Measurements from ENCODE around the gene ENTPD2.
A peak's percentile ranks its signal among the peaks of the same experiment; 100 is the strongest.

Gene ENTPD2

DNA sequence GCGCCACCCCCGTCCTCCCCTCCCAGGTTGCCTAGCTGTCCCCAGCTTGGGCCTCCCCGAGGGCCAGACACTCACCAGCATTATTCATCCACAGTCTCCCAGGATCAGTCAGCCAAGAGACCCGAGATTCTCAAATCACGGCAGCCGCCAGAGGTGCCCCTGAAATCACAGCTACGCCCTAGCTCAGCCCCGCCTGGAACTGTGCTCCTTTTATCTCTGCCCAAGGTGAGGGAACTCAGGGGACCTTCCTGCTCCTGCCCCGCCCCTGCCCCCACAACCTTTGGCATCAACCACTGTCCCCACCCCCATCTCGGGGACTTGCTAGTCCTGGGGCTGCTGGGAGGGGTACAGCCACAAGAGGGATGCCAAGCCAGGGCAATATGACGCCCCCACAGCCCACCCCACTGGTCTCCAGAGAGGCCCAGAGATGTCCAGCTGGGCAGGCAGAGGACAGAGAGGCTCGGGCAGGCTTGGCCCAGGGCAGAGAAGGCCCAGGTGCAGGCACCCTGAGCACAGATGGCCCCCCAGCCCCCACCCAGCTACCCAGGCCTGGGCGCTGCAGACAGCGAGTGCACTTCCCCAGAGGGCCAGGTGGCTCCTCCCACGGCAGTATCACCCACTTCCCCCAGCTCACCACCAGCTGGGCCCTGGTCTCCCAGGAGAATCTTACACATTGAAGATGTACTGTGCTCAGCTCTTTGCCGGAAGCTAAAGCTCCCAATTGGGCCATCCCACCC, 21.8 kb downstream of the ENTPD2 start, which contains the start of gene FUT7:
FUT7 (minus strand) TSS at position 185 of the 737 bp plus-strand sequence; CDS start at position 88, 97 bp downstream.
- Histone ChIP-seq H3K4me3 (ENCODE audit: low read length) (no peak within 1 kb of the TSS), H3K36me3 (ENCODE audit: insufficient read depth, low read length) (no peaks in the 10 kb centered on the region), H3K27me3 (ENCODE audit: insufficient read depth, low read length) (peaks cover 17% of the 10 kb centered on the region), H3K27ac (ENCODE audit: low read depth, low read length) (no peak within 1 kb of the TSS), H3K9ac (ENCODE audit: low read depth, low read length) (no peak within 1 kb of the TSS), H3K9me3 (ENCODE audit: insufficient read depth, low read depth, low read length) (no peaks in the 10 kb centered on the region), H3K4me1 (ENCODE audit: insufficient read depth, low read length) (no peaks in the 10 kb centered on the region)
- WGBS = 82% methylated on average over 16 of the region's 16 CpGs

DNA sequence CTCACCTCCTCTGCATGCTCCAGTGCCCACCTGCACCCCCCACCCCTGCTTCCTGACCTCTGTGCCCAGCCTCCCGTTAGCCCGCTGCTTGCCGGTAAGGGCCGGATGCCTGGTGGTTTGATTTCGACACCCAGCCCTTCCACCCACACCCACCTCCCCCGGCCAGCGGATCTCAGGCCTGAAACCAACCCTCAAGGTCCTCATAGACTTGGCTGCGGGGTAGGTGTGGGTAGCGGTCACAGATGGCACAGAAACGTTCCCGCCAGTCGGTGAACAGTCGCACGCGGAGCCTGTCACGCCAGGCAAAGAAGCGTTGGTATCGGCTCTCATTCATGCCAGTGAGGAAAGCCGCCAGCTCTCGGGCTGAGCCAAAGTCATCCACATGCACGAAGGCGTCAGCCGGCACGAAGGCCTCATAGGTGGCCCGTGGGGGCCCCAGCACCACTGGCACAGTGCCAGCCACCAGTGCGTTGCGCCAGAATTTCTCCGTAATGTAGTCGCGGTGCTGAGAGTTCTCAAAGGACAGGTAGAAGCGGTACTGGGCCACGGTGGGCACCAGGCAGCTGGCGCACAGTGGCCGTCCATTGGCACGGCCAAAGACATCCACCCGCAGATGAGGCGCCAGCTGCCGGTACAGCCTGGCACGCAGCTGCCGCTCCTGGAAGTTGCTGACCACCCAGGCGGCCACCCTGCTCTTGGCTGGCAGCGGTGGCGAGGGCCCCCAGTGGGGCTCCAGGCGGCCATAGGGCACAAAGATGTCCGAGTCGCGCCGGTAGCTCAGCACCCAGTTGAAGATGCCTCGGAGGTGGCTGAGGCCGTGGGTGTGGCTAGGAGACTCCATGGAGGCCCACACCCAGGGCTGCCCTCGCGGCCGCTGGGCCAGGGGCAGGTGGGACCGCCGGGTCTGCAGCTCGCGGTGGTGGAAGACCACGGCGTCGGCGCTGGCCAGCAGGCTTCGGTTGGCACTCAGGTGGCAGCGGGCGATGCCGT, 23.0 kb downstream of the ENTPD2 start:
- Histone ChIP-seq H3K9me3 (ENCODE audit: insufficient read depth, low read depth, low read length) (no peaks in the 10 kb centered on the region), H3K4me3 (ENCODE audit: low read length) (no peak overlapping the region), H3K27me3 (ENCODE audit: insufficient read depth, low read length) (peaks cover 22% of the 10 kb centered on the region), H3K9ac (ENCODE audit: low read depth, low read length) (no peak overlapping the region), H3K4me1 (ENCODE audit: insufficient read depth, low read length) (no peaks in the 10 kb centered on the region), H3K36me3 (ENCODE audit: insufficient read depth, low read length) (no peaks in the 10 kb centered on the region), H3K27ac (ENCODE audit: low read depth, low read length) (no peak overlapping the region)
- 94% methylated on average over 65 of the region's 65 CpGs for WGBS

DNA sequence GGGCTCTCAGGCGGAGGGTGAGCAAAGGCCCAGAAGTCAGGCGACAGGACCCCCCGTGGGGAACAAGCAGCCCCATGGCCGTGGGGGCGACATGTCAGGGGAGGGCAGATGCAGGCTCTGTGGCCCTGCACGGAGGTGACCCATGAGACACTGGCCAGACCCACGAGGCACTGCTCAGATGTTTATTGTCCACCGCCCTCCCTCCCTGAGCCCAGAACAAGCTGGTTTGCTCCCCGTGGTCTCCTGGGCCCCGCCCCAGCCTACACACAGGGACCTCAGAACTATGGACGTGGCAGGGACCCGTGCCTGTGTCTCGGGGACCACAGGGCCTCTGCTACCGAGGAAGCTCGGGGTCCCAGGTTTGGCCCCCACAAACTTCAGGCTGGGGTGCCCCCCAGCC, 23.9 kb downstream of the ENTPD2 start:
- Histone ChIP-seq H3K27me3 (ENCODE audit: insufficient read depth, low read length) (peaks cover 22% of the 10 kb centered on the region), H3K36me3 (ENCODE audit: insufficient read depth, low read length) (no peaks in the 10 kb centered on the region), H3K9me3 (ENCODE audit: insufficient read depth, low read depth, low read length) (no peaks in the 10 kb centered on the region), H3K27ac (ENCODE audit: low read depth, low read length) (no peak overlapping the region), H3K4me3 (ENCODE audit: low read length) (no peak overlapping the region), H3K4me1 (ENCODE audit: insufficient read depth, low read length) (no peaks in the 10 kb centered on the region), H3K9ac (ENCODE audit: low read depth, low read length) (no peak overlapping the region)
- WGBS = 89% methylated on average over 15 of the region's 15 CpGs

GRCh38 chr9:137029058-137029936, 24.6 kb downstream of the ENTPD2 start:
- peak overlapping the region; percentile 62; the same call in 1 of the 2 replicates for H3K4me3 ChIP-seq (ENCODE audit: low read length)
- H3K36me3 ChIP-seq (ENCODE audit: insufficient read depth, low read length) = no peaks in the 10 kb centered on the region
- no peak overlapping the region for H3K27ac ChIP-seq (ENCODE audit: low read depth, low read length)
- peaks cover 22% of the 10 kb centered on the region for H3K27me3 ChIP-seq (ENCODE audit: insufficient read depth, low read length)
- no peaks in the 10 kb centered on the region for H3K4me1 ChIP-seq (ENCODE audit: insufficient read depth, low read length)
- H3K9me3 ChIP-seq (ENCODE audit: insufficient read depth, low read depth, low read length) = no peaks in the 10 kb centered on the region
- 50% methylated on average over 19 of the region's 19 CpGs for WGBS
- no peak overlapping the region for H3K9ac ChIP-seq (ENCODE audit: low read depth, low read length)

DNA sequence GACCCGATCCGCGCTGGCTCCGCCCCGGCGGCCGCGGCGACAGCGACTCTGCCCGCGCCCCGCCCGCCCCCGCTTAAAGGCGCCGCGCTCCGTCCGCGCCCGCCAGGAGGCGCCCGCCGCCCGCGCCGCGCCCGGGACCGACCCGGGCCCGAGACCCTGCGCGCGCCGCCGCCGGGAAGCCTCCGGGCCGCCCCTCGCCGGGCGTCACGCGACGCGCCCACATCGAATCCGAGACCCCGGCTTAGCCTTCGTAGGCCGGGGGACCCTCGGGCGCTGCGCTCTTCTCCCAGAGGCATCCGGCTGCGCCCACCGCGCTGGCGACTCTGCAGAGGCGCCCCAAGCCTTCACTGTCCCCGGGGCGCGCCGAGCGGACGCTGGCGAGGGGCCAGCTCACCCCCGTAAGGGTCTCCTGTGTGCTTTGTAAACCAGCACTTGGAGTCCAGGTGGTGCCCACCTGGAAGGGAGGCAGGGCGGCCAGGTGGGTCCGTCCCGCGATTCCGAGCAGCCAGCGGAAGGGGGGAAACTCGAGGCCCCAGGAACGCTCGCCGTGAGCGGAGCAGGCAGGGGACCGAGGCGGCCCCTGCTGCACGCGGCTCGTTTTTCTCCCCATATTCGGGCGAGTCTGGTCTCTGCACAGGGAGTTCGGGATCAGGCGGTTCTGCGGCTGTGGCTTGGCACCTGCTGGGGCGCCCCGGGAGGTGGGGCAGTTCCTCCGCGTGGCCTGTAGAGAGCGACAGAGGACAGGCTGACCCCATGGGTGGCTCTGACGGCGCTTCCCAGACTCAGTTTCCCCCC, 25.4 kb downstream of the ENTPD2 start:
- WGBS = 4% methylated on average over 98 of the region's 98 CpGs
- Histone ChIP-seq H3K9me3 (ENCODE audit: insufficient read depth, low read depth, low read length) (no peaks in the 10 kb centered on the region), H3K9ac (ENCODE audit: low read depth, low read length) (peak overlapping the region; percentile 41; the same call in 1 of the 2 replicates), H3K27me3 (ENCODE audit: insufficient read depth, low read length) (peaks cover 22% of the 10 kb centered on the region), H3K36me3 (ENCODE audit: insufficient read depth, low read length) (no peaks in the 10 kb centered on the region), H3K4me1 (ENCODE audit: insufficient read depth, low read length) (no peaks in the 10 kb centered on the region), H3K4me3 (ENCODE audit: low read length) (peak overlapping the region; percentile 62), H3K27ac (ENCODE audit: low read depth, low read length) (no peak overlapping the region)

DNA sequence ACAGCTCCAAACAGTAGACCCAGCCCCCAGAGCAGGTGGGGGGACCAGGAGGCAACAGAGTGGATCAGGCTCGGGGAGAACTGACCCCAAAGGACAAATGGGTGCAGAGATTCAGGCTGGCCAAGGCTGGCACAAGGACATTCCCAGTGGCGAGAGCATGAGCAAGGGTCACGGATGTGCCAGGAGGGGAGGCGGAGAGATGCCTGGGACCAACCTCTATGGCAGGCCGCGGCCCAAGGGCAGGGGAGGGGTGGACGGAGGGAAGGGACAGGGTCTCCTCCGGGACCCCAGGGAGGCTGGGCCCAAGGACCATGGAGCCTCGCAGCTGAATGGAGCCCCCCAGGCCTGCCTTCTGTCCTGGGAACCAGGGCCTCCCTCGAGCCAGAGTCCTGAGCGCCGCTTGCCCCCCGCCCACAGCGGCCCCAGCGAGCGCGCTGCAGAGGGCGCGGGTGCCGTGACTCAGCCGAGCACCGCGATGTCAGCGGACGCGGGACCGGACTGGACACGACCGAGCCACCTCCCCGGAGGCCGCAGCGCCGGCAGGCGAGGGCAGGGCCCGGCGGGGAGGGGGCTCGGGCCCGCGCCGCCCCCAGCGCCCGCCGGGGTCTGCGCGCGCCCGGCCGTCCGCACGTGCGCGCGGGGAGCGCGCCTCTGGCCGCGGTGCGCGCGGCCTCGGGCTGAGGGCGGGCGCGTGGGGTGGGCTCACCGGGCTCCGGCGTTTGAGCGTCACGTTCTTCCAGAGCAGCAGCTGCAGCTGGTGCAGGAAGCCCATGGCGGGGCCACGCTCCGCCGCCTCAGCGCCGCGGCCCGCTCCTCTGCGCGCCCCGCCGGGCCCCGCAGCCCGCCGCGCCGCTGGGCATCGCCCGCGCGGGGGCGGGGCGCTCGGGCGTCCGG, 26.2 kb downstream of the ENTPD2 start, which contains the start of gene ABCA2:
ABCA2 (minus strand) TSS at position 869 of the 894 bp plus-strand sequence; CDS start at position 772, 97 bp downstream.
- no peaks in the 10 kb centered on the region for H3K9me3 ChIP-seq (ENCODE audit: insufficient read depth, low read depth, low read length)
- peak within 1 kb of the TSS; percentile 62 for H3K4me3 ChIP-seq (ENCODE audit: low read length)
- H3K27ac ChIP-seq (ENCODE audit: low read depth, low read length) = no peak within 1 kb of the TSS
- H3K36me3 ChIP-seq (ENCODE audit: insufficient read depth, low read length) = no peaks in the 10 kb centered on the region
- 5% methylated on average over 95 of the region's 95 CpGs for WGBS
- peaks cover 22% of the 10 kb centered on the region for H3K27me3 ChIP-seq (ENCODE audit: insufficient read depth, low read length)
- H3K9ac ChIP-seq (ENCODE audit: low read depth, low read length) = peak within 1 kb of the TSS; percentile 41; the same call in 1 of the 2 replicates
- H3K4me1 ChIP-seq (ENCODE audit: insufficient read depth, low read length) = no peaks in the 10 kb centered on the region

DNA sequence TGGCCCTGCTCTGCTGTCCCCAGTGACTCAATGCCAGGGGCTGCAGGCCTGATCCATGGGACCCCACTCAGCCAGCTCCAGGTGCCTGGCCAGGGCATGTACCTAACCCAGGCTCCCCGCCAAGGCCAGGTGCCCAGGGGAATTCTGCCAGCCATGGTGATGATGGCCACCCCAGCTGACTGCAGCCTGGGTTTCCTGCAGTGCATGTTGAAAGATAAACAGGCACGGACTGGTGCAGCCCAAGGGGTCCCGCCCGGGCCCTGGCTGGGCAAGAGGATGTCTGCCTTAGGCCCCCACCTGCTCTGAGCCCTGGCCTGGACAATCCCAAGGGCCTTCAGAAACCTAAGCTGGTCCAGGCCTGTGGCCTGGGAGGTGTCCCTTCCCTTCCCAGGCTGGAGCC, 27.0 kb downstream of the ENTPD2 start:
- Histone ChIP-seq H3K27ac (ENCODE audit: low read depth, low read length) (no peak overlapping the region), H3K9ac (ENCODE audit: low read depth, low read length) (no peak overlapping the region), H3K9me3 (ENCODE audit: insufficient read depth, low read depth, low read length) (no peaks in the 10 kb centered on the region), H3K4me1 (ENCODE audit: insufficient read depth, low read length) (no peaks in the 10 kb centered on the region), H3K4me3 (ENCODE audit: low read length) (no peak overlapping the region), H3K36me3 (ENCODE audit: insufficient read depth, low read length) (no peaks in the 10 kb centered on the region), H3K27me3 (ENCODE audit: insufficient read depth, low read length) (peaks cover 22% of the 10 kb centered on the region)
- WGBS = 90% methylated on average over 4 of the region's 4 CpGs

DNA sequence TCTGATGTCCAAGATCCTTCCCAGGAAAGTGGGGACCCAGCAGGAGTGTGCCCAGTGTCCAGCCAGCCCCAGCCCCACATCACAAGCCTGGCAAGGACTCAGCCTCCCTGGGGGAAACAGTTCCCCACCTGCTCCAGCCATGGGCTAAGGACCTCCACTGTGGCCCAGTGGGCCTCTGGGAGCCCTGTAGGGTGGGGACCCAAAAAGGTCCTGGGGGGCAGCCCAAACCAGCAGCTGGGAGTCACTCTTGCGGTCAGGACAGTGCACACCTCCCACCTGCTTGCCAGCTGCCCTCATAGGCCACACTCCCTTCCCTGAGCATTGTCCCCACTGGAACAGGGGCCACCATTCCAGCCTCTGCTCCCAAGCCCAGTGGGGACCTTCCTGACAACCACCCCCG, 27.5 kb downstream of the ENTPD2 start:
- Histone ChIP-seq H3K4me3 (ENCODE audit: low read length) (no peak overlapping the region), H3K27ac (ENCODE audit: low read depth, low read length) (no peak overlapping the region), H3K9me3 (ENCODE audit: insufficient read depth, low read depth, low read length) (no peaks in the 10 kb centered on the region), H3K27me3 (ENCODE audit: insufficient read depth, low read length) (peaks cover 22% of the 10 kb centered on the region), H3K9ac (ENCODE audit: low read depth, low read length) (no peak overlapping the region), H3K36me3 (ENCODE audit: insufficient read depth, low read length) (no peaks in the 10 kb centered on the region), H3K4me1 (ENCODE audit: insufficient read depth, low read length) (no peaks in the 10 kb centered on the region)
- WGBS = 91% methylated on average over 2 of the region's 2 CpGs

DNA sequence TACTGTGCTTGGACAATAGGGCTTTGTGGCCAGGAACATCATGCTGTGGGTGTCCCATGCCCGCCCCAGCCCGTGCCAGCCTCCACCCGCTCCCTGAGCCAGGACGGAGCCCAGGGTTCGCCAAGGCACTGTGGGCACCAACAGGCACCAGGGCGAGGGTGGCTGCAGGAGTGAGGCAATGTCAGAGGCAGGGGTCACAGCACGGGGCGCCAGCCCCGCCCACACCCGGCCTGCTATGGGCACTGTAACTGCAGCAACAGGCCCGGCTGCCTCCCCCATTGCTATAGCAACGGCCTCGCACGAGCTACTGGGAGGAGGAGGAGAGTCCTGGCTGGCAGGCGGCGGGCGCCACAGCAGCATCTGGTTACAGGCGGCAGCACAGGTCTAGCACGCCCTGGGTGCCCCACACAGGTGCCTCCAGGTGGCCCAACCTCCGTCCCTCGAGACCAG, 28.3 kb downstream of the ENTPD2 start:
- 87% methylated on average over 21 of the region's 21 CpGs for WGBS
- no peaks in the 10 kb centered on the region for H3K4me1 ChIP-seq (ENCODE audit: insufficient read depth, low read length)
- H3K36me3 ChIP-seq (ENCODE audit: insufficient read depth, low read length) = no peaks in the 10 kb centered on the region
- no peak overlapping the region for H3K27ac ChIP-seq (ENCODE audit: low read depth, low read length)
- no peaks in the 10 kb centered on the region for H3K9me3 ChIP-seq (ENCODE audit: insufficient read depth, low read depth, low read length)
- H3K4me3 ChIP-seq (ENCODE audit: low read length) = no peak overlapping the region
- peaks cover 22% of the 10 kb centered on the region for H3K27me3 ChIP-seq (ENCODE audit: insufficient read depth, low read length)
- no peak overlapping the region for H3K9ac ChIP-seq (ENCODE audit: low read depth, low read length)
